Upper lobe of left lung (tissue), 6 donors: ENCODE results near the gene SH3TC2. TPM values are rescaled to one million over a fixed set of nuclear protein-coding genes. Genes with fewer than 3 reads are reported as not detected.

ENCODE experiments used
- ATAC-seq, 2 donors: fragments of 200-7000 bp; cut with Tn5 transposase; one replicate each; pipeline ENCODE4 v1.9.1; 2022; ENCODE audit warnings: mild to moderate bottlenecking in 2 of 2, moderate library complexity in 2 of 2; ENCODE audit not compliant: low FRiP score in 2 of 2
- DNase-seq, 2 donors: peaks; one replicate each; pipeline ENCODE4 v3.0.0-alpha.2; 2019 to 2020
- H3K27ac ChIP-seq, 4 donors: fragments of 200-600 bp; sonication (generic); one replicate each; pipeline ENCODE4 v1.5.1; 2016 to 2019
- H3K27me3 ChIP-seq, 4 donors: fragments of 200-600 bp; sonication (generic); one replicate each; pipeline ENCODE4 v1.5.1; 2017 to 2019
- H3K36me3 ChIP-seq, 4 donors: fragments of 200-600 bp; sonication (generic); one replicate each; pipeline ENCODE4 v1.5.1; 2016 to 2019
- H3K4me1 ChIP-seq, 4 donors: fragments of 200-600 bp; sonication (generic); one replicate each; pipeline ENCODE4 v1.5.1; 2018 to 2019
- H3K4me3 ChIP-seq, 4 donors: fragments of 200-600 bp; sonication (generic); one replicate each; pipeline ENCODE4 v1.5.1; 2017 to 2019; ENCODE audit warnings: mild to moderate bottlenecking in 2 of 4, moderate library complexity in 1 of 4
- H3K9me3 ChIP-seq, 4 donors: fragments of 200-600 bp; sonication (generic); one replicate each; pipeline ENCODE4 v1.5.1; 2018 to 2019
- EP300 ChIP-seq, 4 donors: sonication (generic); formaldehyde crosslinking; IDR thresholded peaks; one replicate each; pipeline ENCODE4 v1.5.1; 2017; ENCODE audit warnings: antibody characterized with exemption in 4 of 4, control low read depth in 2 of 4
- POLR2A ChIP-seq, 4 donors: fragments of 450-650 bp; IDR thresholded peaks; one replicate each; pipeline ENCODE4 v1.5.1; 2016 to 2017; ENCODE audit warnings: antibody characterized with exemption in 4 of 4, mild to moderate bottlenecking in 2 of 4
- POLR2AphosphoS5 ChIP-seq, 2 donors: sonication (generic); formaldehyde crosslinking; IDR thresholded peaks; one replicate each; pipeline ENCODE4 v1.5.1; 2017; ENCODE audit warnings: antibody characterized with exemption in 2 of 2
- WGBS, 2 donors: methylation state at CpG; one replicate each; pipeline ENCODE4 v1.1.5; 2017 to 2018; 5-methylcytosine and 5-hydroxymethylcytosine counted together
- total RNA-seq, 6 donors: library from RNA; depleted of rRNA in 4 of 6; stranded (reverse); fragments of >200 nt in 4 of 6; gene quantifications; one replicate each; pipeline versions ENCODE4 v1.1.0 to v1.2.1, GENCODE V29; 2016 to 2021
- TF ChIP-seq, protein P1 (sequence below), 6 experiments: fragments of 450-650 bp in 4 of 6; fragments of 200-600 bp in 2 of 6; sonication (generic) in 2 of 6; IDR thresholded peaks; one replicate each; pipeline ENCODE4 v1.5.1; 2016 to 2019; ENCODE audit warnings: antibody characterized with exemption in 6 of 6
- donor health status: DM: no; HTN: no; CAD: no; lungs with moderate emphysema.
- donor health status: DM: no; HTN: yes; CAD: no; lungs with severe emphysema.

SH3TC2 gene
- total RNA-seq, 6 donors from 2014 or later = under 0.01 to 3.1 (median 1.2) TPM

DNA sequence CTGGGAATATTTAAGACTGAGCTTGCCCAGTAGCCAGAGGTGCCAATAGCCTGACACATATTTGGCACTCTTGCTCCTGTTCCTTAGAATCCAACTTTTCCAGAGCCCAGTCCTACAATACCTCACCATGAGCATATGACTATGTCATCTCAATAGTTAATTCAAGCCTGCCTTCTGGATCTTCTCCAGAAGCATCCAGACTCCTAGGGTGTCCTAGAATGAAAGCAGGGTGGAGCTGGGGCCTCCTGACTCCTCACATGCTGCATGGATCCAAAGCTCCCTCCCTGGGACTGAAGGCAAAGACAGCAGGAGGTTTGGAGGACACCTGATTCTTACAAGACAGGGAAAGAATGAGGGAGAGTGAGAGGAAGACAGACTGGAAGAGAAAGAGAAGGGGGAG is 37.9 kb downstream of the SH3TC2 start:
- ATAC-seq (no peak), DNase-seq (no peak)
- Histone ChIP-seq H3K9me3 (no peaks in the 10 kb centered on the region), H3K4me1 (no peaks in the 10 kb centered on the region), H3K4me3 (no peak overlapping the region), H3K27me3 (no peaks in the 10 kb centered on the region), H3K36me3 (no peaks in the 10 kb centered on the region), H3K27ac (no peak overlapping the region)
- TF ChIP-seq, protein P1, sequence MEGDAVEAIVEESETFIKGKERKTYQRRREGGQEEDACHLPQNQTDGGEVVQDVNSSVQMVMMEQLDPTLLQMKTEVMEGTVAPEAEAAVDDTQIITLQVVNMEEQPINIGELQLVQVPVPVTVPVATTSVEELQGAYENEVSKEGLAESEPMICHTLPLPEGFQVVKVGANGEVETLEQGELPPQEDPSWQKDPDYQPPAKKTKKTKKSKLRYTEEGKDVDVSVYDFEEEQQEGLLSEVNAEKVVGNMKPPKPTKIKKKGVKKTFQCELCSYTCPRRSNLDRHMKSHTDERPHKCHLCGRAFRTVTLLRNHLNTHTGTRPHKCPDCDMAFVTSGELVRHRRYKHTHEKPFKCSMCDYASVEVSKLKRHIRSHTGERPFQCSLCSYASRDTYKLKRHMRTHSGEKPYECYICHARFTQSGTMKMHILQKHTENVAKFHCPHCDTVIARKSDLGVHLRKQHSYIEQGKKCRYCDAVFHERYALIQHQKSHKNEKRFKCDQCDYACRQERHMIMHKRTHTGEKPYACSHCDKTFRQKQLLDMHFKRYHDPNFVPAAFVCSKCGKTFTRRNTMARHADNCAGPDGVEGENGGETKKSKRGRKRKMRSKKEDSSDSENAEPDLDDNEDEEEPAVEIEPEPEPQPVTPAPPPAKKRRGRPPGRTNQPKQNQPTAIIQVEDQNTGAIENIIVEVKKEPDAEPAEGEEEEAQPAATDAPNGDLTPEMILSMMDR (IDR thresholded peaks at IDR 0.05) = no peak
- TF ChIP-seq POLR2A (IDR thresholded peaks at IDR 0.05) (no peak), POLR2AphosphoS5 (IDR thresholded peaks at IDR 0.05) (no peak), EP300 (IDR thresholded peaks at IDR 0.05) (no peak)

DNA sequence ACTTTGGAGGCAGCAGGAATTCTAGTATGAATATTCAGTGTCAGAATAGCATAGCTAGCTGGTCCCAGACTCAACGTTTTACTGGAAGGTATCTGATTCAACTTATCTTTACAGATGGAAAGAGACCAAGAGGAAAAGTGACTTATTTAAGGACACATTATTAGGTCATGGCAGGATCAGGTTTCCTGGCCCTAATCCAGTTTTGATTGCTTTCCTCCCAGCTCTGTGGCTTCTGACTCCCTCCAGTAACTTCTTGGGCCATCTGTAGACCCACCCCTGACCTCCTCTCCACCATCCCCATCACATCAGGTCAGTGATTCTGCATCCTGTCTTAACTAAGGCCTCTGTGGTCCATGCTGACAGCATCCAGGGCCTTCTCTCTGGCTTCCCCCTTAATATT is 38.4 kb downstream of the SH3TC2 start:
- no peak for ATAC-seq

DNA sequence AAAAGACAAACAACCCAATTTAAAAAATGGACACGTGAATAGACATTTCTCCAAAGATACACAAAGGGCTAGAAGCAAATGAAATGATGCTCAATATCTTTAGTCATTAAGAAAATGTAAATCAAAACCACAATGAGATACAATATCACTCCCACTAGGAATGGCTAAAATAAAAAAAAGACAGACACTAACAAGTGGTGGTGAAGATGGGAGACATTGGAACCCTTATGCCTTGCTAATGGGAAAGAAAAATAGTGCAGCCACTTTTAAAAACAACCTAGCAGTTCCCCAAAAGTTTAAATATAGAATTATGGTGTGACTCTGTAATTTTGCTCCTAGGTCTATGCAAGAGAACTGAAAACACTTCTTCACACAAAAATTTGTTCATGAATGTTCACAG is 40.7 kb downstream of the SH3TC2 start:
- DNase-seq = no peak
- no peak for TF ChIP-seq POLR2A (IDR thresholded peaks at IDR 0.05)
- no peak for TF ChIP-seq POLR2AphosphoS5 (IDR thresholded peaks at IDR 0.05)
- TF ChIP-seq, protein P1 (IDR thresholded peaks at IDR 0.05) = no peak
- no peak for TF ChIP-seq EP300 (IDR thresholded peaks at IDR 0.05)
- no peak overlapping the region for H3K27ac ChIP-seq
- no peaks in the 10 kb centered on the region for H3K9me3 ChIP-seq
- H3K27me3 ChIP-seq = no peaks in the 10 kb centered on the region
- H3K4me3 ChIP-seq = no peak overlapping the region
- WGBS, 2 donors = 81 to 90% methylated on average over 1 of the region's 1 CpG
- peaks cover 0 to 5% (median 2%) of the 10 kb centered on the region in 4 donors for H3K4me1 ChIP-seq
- ATAC-seq = no peak
- no peaks in the 10 kb centered on the region for H3K36me3 ChIP-seq

More for the DNA sequence above, 38.4 kb downstream of the SH3TC2 start:
- Histone ChIP-seq H3K36me3 (no peaks in the 10 kb centered on the region), H3K27ac (no peak overlapping the region), H3K9me3 (no peaks in the 10 kb centered on the region), H3K4me3 (no peak overlapping the region), H3K4me1 (no peaks in the 10 kb centered on the region), H3K27me3 (no peaks in the 10 kb centered on the region)
- TF ChIP-seq, protein P1 (IDR thresholded peaks at IDR 0.05) = no peak
- no peak for TF ChIP-seq POLR2A (IDR thresholded peaks at IDR 0.05)
- no peak for TF ChIP-seq EP300 (IDR thresholded peaks at IDR 0.05)
- no peak for TF ChIP-seq POLR2AphosphoS5 (IDR thresholded peaks at IDR 0.05)
- 38 to 64% methylated on average over 1 of the region's 1 CpG for WGBS, 2 donors
- no peak for DNase-seq

DNA sequence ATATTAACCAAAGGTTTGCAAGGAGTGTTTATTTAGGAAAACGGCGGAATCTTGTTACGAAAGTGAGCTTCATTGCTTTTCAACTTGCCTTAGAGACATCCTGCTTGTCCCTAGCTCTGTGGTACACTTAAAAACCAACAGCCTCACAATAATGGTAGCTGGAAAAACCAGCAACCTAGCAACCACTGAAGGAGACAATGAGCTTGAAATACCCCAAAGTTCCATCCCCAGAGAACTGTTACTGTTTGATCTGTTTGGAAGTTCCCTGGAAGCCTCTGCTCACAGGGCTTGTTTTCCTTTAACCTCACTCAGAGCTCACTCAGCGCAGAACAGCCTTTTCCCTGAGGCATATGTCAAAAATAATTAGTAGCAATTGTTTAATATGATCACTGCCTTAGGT is 43.2 kb downstream of the SH3TC2 start:
- H3K27ac ChIP-seq = no peak overlapping the region
- DNase-seq (no peak), ATAC-seq (no peak)
- H3K9me3 ChIP-seq = no peaks in the 10 kb centered on the region
- H3K27me3 ChIP-seq = no peaks in the 10 kb centered on the region
- WGBS, 2 donors = 72 to 74% methylated on average over 4 of the region's 4 CpGs
- TF ChIP-seq POLR2A (IDR thresholded peaks at IDR 0.05) (no peak), POLR2AphosphoS5 (IDR thresholded peaks at IDR 0.05) (no peak), EP300 (IDR thresholded peaks at IDR 0.05) (no peak)
- TF ChIP-seq, protein P1 (IDR thresholded peaks at IDR 0.05) = no peak
- H3K4me3 ChIP-seq = no peak overlapping the region
- H3K36me3 ChIP-seq = no peaks in the 10 kb centered on the region
- peaks cover 0 to 5% (median 2%) of the 10 kb centered on the region in 4 donors for H3K4me1 ChIP-seq

DNA sequence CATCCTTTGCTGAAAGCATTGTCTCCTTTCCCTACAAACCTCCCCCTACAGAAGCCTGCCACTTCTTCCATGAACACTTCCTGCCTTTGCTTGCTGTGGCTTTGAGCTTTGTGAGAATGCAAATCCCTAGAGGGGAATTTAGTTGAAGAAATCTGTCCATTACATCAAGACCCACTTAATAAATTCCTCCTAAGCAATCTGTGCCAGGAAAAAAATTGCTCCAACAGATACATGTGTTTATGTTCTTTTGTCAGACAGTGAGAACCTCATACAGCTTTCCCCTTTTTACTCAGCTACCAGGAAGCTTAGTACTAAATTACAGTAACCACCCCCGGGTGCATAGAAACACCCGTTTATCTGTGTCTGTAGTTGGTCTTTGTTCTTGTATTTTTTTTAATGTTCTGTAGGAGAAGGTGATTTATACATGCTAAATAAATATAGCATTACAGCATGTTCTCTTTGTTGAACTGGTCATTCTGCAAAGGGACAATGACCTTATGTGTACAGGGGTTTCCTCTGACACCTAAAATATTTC is 43.9 kb downstream of the SH3TC2 start:
- peaks cover 0 to 5% (median 2%) of the 10 kb centered on the region in 4 donors for H3K4me1 ChIP-seq
- no peak overlapping the region for H3K4me3 ChIP-seq
- no peak for DNase-seq
- no peaks in the 10 kb centered on the region for H3K27me3 ChIP-seq
- no peaks in the 10 kb centered on the region for H3K36me3 ChIP-seq
- 10 to 23% methylated on average over 2 of the region's 2 CpGs for WGBS, 2 donors
- ATAC-seq = no peak
- TF ChIP-seq, protein P1 (IDR thresholded peaks at IDR 0.05) = no peak
- no peak for TF ChIP-seq POLR2AphosphoS5 (IDR thresholded peaks at IDR 0.05)
- no peak for TF ChIP-seq POLR2A (IDR thresholded peaks at IDR 0.05)
- no peak for TF ChIP-seq EP300 (IDR thresholded peaks at IDR 0.05)
- H3K9me3 ChIP-seq = no peaks in the 10 kb centered on the region
- no peak overlapping the region for H3K27ac ChIP-seq
